Sigmoid colon (tissue), 7 donors: ENCODE data around the gene ARHGAP12. TPM values are rescaled to one million over a fixed set of nuclear protein-coding genes. Genes with fewer than 3 reads are reported as not detected.
A peak's percentile ranks its signal among the peaks of the same experiment; 100 is the strongest.
"Not testable (repeated sequence)": the region's sequence is repeated elsewhere in the genome, so short reads cannot be mapped to it uniquely, and the experiment has no call there.

Source experiments
- DNase-seq: peaks from one replicate; pipeline ENCODE4 v3.0.0-alpha.2; 2019
- H3K27ac ChIP-seq, 4 donors: fragments of 200-600 bp; sonication (generic); one replicate each; pipeline ENCODE4 v1.5.1; 2016 to 2019; ENCODE audit warnings: mild to moderate bottlenecking in 1 of 4
- H3K27me3 ChIP-seq, 3 donors: fragments of 200-600 bp; sonication (generic); one replicate each; pipeline ENCODE4 v1.5.1; 2019; ENCODE audit warnings: mild to moderate bottlenecking in 1 of 3
- H3K36me3 ChIP-seq, 4 donors: fragments of 200-600 bp; sonication (generic); one replicate each; pipeline ENCODE4 v1.5.1; 2016 to 2019
- H3K4me1 ChIP-seq, 4 donors: fragments of 200-600 bp; sonication (generic); one replicate each; pipeline ENCODE4 v1.5.1; 2017 to 2019
- H3K4me3 ChIP-seq, 4 donors: fragments of 200-600 bp; sonication (generic); one replicate each; pipeline ENCODE4 v1.5.1; 2017 to 2019; ENCODE audit warnings: mild to moderate bottlenecking in 2 of 4, moderate library complexity in 1 of 4
- H3K9me3 ChIP-seq, 4 donors: fragments of 200-600 bp in 3 of 4; sonication (generic) in 3 of 4; one replicate each; pipeline versions ENCODE4 v1.5.1 to v1.6.1; 2013 to 2019
- CTCF ChIP-seq, 4 experiments: fragments of 450-650 bp in 3 of 4; fragments of 200-600 bp in 1 of 4; IDR thresholded peaks; one replicate each; pipeline ENCODE4 v1.5.1; 2016 to 2019; ENCODE audit warnings: antibody characterized with exemption in 4 of 4, mild to moderate bottlenecking in 3 of 4, moderate library complexity in 2 of 4
- EP300 ChIP-seq, 4 donors: sonication (generic); formaldehyde crosslinking; IDR thresholded peaks; one replicate each; pipeline ENCODE4 v1.6.1; 2017; ENCODE audit warnings: antibody characterized with exemption in 4 of 4
- POLR2A ChIP-seq, 2 donors: fragments of 450-650 bp; IDR thresholded peaks; one replicate each; pipeline ENCODE4 v1.6.1; 2016; ENCODE audit warnings: antibody characterized with exemption in 2 of 2, mild to moderate bottlenecking in 2 of 2, moderate library complexity in 2 of 2
- POLR2AphosphoS5 ChIP-seq, 4 donors: sonication (generic); formaldehyde crosslinking; IDR thresholded peaks; one replicate each; pipeline ENCODE4 v1.6.1; 2017; ENCODE audit warnings: antibody characterized with exemption in 4 of 4
- WGBS, 2 donors: extraction: QIAGEN DNeasy Blood & Tissue Kit; methylation state at CpG; one replicate each; pipeline ENCODE4 v1.1.7; 2013; 5-methylcytosine and 5-hydroxymethylcytosine counted together
- intact Hi-C: fragments of 100-400 bp; cut with DNase I; formaldehyde crosslinking; loops from one replicate; pipeline ENCODE4 v1.15.1; 2023
- polyA plus RNA-seq, 3 donors: library from polyadenylated mRNA; stranded (reverse); fragments of 200-250 nt; gene quantifications; one replicate each; pipeline ENCODE4 v1.2.3, GENCODE V29; 2013
- total RNA-seq, 4 donors: library from RNA; depleted of rRNA; stranded (reverse); fragments of >200 nt; gene quantifications; one replicate each; pipeline ENCODE4 v1.1.0, GENCODE V29; 2016
- donor health status: healthy with polysubstance abuse.
- donor health status: Bipolar disorder and iron deficiency.
- donor health status: healthy.

The ARHGAP12 gene
- total and polyA plus RNA-seq, 7 donors: 14.1 to 90.5 (median 44.9) TPM

GRCh38 chr10:31906039-31906438 is 22.6 kb downstream of the ARHGAP12 start:
- peaks cover 0 to 6% (median 6%) of the 10 kb centered on the region in 4 donors for H3K4me1 ChIP-seq
- H3K27ac ChIP-seq: no peak overlapping the region
- no peaks in the 10 kb centered on the region for H3K9me3 ChIP-seq
- intact Hi-C loops: no loop called here
- DNase-seq: no peak
- H3K4me3 ChIP-seq: no peak overlapping the region
- H3K27me3 ChIP-seq: no peaks in the 10 kb centered on the region
- no peaks in the 10 kb centered on the region for H3K36me3 ChIP-seq
- 82 to 85% methylated on average over 5 of the region's 5 CpGs for WGBS, 2 donors
- TF ChIP-seq CTCF (IDR thresholded peaks at IDR 0.05): no peak
- TF ChIP-seq POLR2A (IDR thresholded peaks at IDR 0.05): no peak
- TF ChIP-seq POLR2AphosphoS5 (IDR thresholded peaks at IDR 0.05): no peak
- TF ChIP-seq EP300 (IDR thresholded peaks at IDR 0.05): no peak

GRCh38 chr10:31905586-31905985 is 23.0 kb downstream of the ARHGAP12 start:
- Histone ChIP-seq H3K4me3 (no peak overlapping the region), H3K36me3 (no peaks in the 10 kb centered on the region), H3K9me3 (no peaks in the 10 kb centered on the region), H3K27ac (no peak overlapping the region), H3K4me1 (peaks cover 0 to 6% (median 6%) of the 10 kb centered on the region in 4 donors), H3K27me3 (no peaks in the 10 kb centered on the region)
- WGBS, 2 donors: 85 to 89% methylated on average over 1 of the region's 1 CpG
- intact Hi-C loops: no loop called here
- DNase-seq: no peak
- TF ChIP-seq EP300 (IDR thresholded peaks at IDR 0.05): no peak
- no peak for TF ChIP-seq POLR2A (IDR thresholded peaks at IDR 0.05)
- TF ChIP-seq CTCF (IDR thresholded peaks at IDR 0.05): no peak
- no peak for TF ChIP-seq POLR2AphosphoS5 (IDR thresholded peaks at IDR 0.05)

- Histone ChIP-seq H3K9me3 (no peaks in the 10 kb centered on the region), H3K27me3 (no peaks in the 10 kb centered on the region), H3K27ac (no peak overlapping the region), H3K4me1 (peaks cover 0 to 15% (median 8%) of the 10 kb centered on the region in 4 donors), H3K36me3 (no peaks in the 10 kb centered on the region), H3K4me3 (no peak overlapping the region)
- 98% methylated on average over 1 of the region's 1 CpG for WGBS, 2 donors
- intact Hi-C loops: no loop called here
- TF ChIP-seq POLR2A (IDR thresholded peaks at IDR 0.05) (no peak), POLR2AphosphoS5 (IDR thresholded peaks at IDR 0.05) (no peak), CTCF (IDR thresholded peaks at IDR 0.05) (no peak), EP300 (IDR thresholded peaks at IDR 0.05) (no peak)
- DNase-seq: no peak
These were observed 26.0 kb downstream of the ARHGAP12 start for GRCh38 chr10:31902625-31903024.

- DNase-seq: no peak
- no peaks in the 10 kb centered on the region for H3K27me3 ChIP-seq
- H3K27ac ChIP-seq: peak overlapping the region in 3 of 4 donors; percentile 1 to 48 (median 44)
- WGBS, 2 donors: 84 to 91% methylated on average over 2 of the region's 2 CpGs
- intact Hi-C loops: no loop called here
- H3K36me3 ChIP-seq: no peaks in the 10 kb centered on the region
- peaks cover 0 to 25% (median 19%) of the 10 kb centered on the region in 4 donors for H3K4me1 ChIP-seq
- H3K4me3 ChIP-seq: no peak overlapping the region
- TF ChIP-seq CTCF (IDR thresholded peaks at IDR 0.05): no peak
- no peak for TF ChIP-seq POLR2AphosphoS5 (IDR thresholded peaks at IDR 0.05)
- TF ChIP-seq EP300 (IDR thresholded peaks at IDR 0.05): no peak
- TF ChIP-seq POLR2A (IDR thresholded peaks at IDR 0.05): no peak
- H3K9me3 ChIP-seq: no peaks in the 10 kb centered on the region
These were observed 31.1 kb downstream of the ARHGAP12 start for GRCh38 chr10:31897506-31897905.

- intact Hi-C loops: no loop called here
- Histone ChIP-seq H3K27ac (peak overlapping the region in 3 of 4 donors; percentile 1 to 48 (median 44)), H3K4me3 (no peak overlapping the region), H3K4me1 (peaks cover 0 to 25% (median 19%) of the 10 kb centered on the region in 4 donors), H3K27me3 (no peaks in the 10 kb centered on the region), H3K36me3 (no peaks in the 10 kb centered on the region), H3K9me3 (no peaks in the 10 kb centered on the region)
- DNase-seq: no peak
- WGBS, 2 donors: 79 to 81% methylated on average over 1 of the region's 1 CpG
- no peak for TF ChIP-seq CTCF (IDR thresholded peaks at IDR 0.05)
- no peak for TF ChIP-seq EP300 (IDR thresholded peaks at IDR 0.05)
- TF ChIP-seq POLR2AphosphoS5 (IDR thresholded peaks at IDR 0.05): no peak
- TF ChIP-seq POLR2A (IDR thresholded peaks at IDR 0.05): no peak
These were observed 31.7 kb downstream of the ARHGAP12 start for GRCh38 chr10:31896968-31897384.

DNA sequence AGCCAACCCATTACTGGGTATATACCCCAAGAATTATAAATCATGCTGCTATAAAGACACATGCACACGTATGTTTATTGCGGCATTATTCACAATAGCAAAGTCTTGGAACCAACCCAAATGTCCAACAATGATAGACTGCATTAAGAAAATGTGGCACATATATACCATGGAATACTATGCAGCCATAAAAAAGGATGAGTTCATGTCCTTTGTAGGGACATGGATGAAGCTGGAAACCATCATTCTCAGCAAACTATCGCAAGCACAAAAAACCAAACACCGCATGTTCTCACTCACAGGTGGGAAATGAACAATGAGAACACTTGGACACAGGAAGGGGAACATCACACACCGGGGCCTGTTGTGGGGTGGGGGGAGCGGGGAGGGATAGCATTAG is 32.9 kb downstream of the ARHGAP12 start:
- H3K36me3 ChIP-seq, H3K4me3 ChIP-seq, H3K9me3 ChIP-seq, intact Hi-C loops, DNase-seq, H3K27me3 ChIP-seq, H3K27ac ChIP-seq: not testable (repeated sequence)
- H3K4me1 ChIP-seq: peaks cover 0 to 25% (median 19%) of the 10 kb centered on the region in 4 donors
- WGBS, 2 donors: 96% methylated on average over 5 to 6 of the region's 6 CpGs
